NB4 (cell line): ENCODE data around the gene ATP6V1G3.

Experiments
- POLR2A ChIP-seq: IDR thresholded peaks from 2 replicates; pipeline ENCODE4 v1.6.1; 2011; ENCODE audit warnings: mild to moderate bottlenecking; ENCODE audit not compliant: insufficient read length; ENCODE audit errors: extremely low read depth
- TF ChIP-seq, protein P1 (sequence below): IDR thresholded peaks from one replicate; pipeline ENCODE4 v1.5.1; 2012; ENCODE audit warnings: low read depth, low read length

DNA sequence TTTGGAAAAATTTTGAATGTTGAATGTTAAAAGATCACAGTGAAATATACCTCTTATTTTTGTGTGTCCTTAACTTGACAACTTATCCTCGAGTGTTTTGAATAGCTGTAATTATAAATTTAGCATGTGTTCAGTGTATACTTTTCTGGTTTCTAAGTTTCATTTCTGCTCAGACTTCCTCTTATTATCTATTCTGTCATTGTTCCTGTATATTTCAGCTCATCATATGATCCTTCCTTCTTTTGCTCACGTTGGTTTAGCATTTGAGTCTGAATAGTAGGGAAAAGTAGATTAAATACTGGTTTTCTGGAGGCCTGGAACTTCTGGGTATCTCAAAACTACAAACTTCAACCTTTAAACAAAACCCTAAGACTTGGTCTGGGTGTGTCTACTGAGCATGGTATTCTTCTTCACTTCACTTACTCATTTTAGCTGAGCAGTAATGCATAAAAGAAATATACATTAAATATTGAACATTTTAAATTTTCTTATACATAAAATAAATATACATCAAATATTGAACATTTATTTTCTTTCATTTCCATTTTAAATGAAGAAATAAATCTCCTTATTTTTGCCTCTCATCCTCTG is 3.3 kb upstream of the ATP6V1G3 start:
- TF ChIP-seq, protein P1, sequence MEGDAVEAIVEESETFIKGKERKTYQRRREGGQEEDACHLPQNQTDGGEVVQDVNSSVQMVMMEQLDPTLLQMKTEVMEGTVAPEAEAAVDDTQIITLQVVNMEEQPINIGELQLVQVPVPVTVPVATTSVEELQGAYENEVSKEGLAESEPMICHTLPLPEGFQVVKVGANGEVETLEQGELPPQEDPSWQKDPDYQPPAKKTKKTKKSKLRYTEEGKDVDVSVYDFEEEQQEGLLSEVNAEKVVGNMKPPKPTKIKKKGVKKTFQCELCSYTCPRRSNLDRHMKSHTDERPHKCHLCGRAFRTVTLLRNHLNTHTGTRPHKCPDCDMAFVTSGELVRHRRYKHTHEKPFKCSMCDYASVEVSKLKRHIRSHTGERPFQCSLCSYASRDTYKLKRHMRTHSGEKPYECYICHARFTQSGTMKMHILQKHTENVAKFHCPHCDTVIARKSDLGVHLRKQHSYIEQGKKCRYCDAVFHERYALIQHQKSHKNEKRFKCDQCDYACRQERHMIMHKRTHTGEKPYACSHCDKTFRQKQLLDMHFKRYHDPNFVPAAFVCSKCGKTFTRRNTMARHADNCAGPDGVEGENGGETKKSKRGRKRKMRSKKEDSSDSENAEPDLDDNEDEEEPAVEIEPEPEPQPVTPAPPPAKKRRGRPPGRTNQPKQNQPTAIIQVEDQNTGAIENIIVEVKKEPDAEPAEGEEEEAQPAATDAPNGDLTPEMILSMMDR = no peak
- no peak for TF ChIP-seq POLR2A
